Lower leg skin (tissue), 4 donors: ENCODE measurements around the gene VWA5A. TPM values are rescaled to one million over a fixed set of nuclear protein-coding genes. Genes with fewer than 3 reads are reported as not detected.

Experiments used
- DNase-seq, 2 donors: peaks; one replicate each; pipeline ENCODE4 v3.0.0-alpha.2; 2019; ENCODE audit warnings: low spot score in 2 of 2
- H3K4me3 ChIP-seq: fragments of 200-600 bp; sonication (generic); 2 replicates; pipeline ENCODE4 v1.5.1; 2017; ENCODE audit warnings: mild to moderate bottlenecking, low read depth; ENCODE audit not compliant: poor library complexity, severe bottlenecking
- POLR2A ChIP-seq, 2 donors: fragments of 450-650 bp; IDR thresholded peaks; one replicate each; pipeline ENCODE4 v1.6.1; 2016 to 2017; ENCODE audit warnings: antibody characterized with exemption in 2 of 2, mild to moderate bottlenecking in 1 of 2, moderate library complexity in 1 of 2
- WGBS, 2 donors: methylation state at CpG; one replicate each; pipeline ENCODE4 v1.1.5; 2018; 5-methylcytosine and 5-hydroxymethylcytosine counted together
- intact Hi-C: fragments of 100-400 bp; cut with DNase I; formaldehyde crosslinking; loops from one replicate; pipeline ENCODE4 v1.15.0; 2023; ENCODE audit warnings: low total_unique reads
- total RNA-seq, 4 donors: library from RNA; depleted of rRNA; stranded (reverse); fragments of >200 nt; gene quantifications; one replicate each; pipeline ENCODE4 v1.1.0, GENCODE V29; 2016
- TF ChIP-seq, protein P1 (sequence below), 3 donors: fragments of 450-650 bp; IDR thresholded peaks; one replicate each; pipeline ENCODE4 v1.5.1; 2016; ENCODE audit warnings: antibody characterized with exemption in 3 of 3, mild to moderate bottlenecking in 3 of 3, moderate library complexity in 2 of 3

Gene VWA5A
- total RNA-seq, 4 donors from 2014 or later = 16.4 to 27.4 (median 24.0) TPM

GRCh38 chr11:124172101-124172500 is 56.9 kb downstream of the VWA5A start:
- intact Hi-C loops = no loop called here
- H3K4me3 ChIP-seq = no peak overlapping the region

GRCh38 chr11:124172599-124172998 is 57.3 kb downstream of the VWA5A start:
- TF ChIP-seq, protein P1, sequence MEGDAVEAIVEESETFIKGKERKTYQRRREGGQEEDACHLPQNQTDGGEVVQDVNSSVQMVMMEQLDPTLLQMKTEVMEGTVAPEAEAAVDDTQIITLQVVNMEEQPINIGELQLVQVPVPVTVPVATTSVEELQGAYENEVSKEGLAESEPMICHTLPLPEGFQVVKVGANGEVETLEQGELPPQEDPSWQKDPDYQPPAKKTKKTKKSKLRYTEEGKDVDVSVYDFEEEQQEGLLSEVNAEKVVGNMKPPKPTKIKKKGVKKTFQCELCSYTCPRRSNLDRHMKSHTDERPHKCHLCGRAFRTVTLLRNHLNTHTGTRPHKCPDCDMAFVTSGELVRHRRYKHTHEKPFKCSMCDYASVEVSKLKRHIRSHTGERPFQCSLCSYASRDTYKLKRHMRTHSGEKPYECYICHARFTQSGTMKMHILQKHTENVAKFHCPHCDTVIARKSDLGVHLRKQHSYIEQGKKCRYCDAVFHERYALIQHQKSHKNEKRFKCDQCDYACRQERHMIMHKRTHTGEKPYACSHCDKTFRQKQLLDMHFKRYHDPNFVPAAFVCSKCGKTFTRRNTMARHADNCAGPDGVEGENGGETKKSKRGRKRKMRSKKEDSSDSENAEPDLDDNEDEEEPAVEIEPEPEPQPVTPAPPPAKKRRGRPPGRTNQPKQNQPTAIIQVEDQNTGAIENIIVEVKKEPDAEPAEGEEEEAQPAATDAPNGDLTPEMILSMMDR (IDR thresholded peaks at IDR 0.05) = no peak
- no peak for TF ChIP-seq POLR2A (IDR thresholded peaks at IDR 0.05)
- DNase-seq = no peak
- H3K4me3 ChIP-seq = no peak overlapping the region
- intact Hi-C loops = no loop called here
- 97 to 100% methylated on average over 1 of the region's 1 CpG for WGBS, 2 donors

More at GRCh38 chr11:124172101-124172500, 56.9 kb downstream of the VWA5A start:
- TF ChIP-seq, protein P1 (IDR thresholded peaks at IDR 0.05) = no peak
- no peak for TF ChIP-seq POLR2A (IDR thresholded peaks at IDR 0.05)
- WGBS, 2 donors = 80% methylated on average over 6 of the region's 6 CpGs
- DNase-seq = no peak

GRCh38 chr11:124174001-124174583 is 58.8 kb downstream of the VWA5A start:
- H3K4me3 ChIP-seq = no peak overlapping the region
- no peak for DNase-seq
- 41 to 44% methylated on average over 4 of the region's 4 CpGs for WGBS, 2 donors
- intact Hi-C loops = no loop called here
- TF ChIP-seq POLR2A (IDR thresholded peaks at IDR 0.05) = no peak
- TF ChIP-seq, protein P1 (IDR thresholded peaks at IDR 0.05) = no peak

DNA sequence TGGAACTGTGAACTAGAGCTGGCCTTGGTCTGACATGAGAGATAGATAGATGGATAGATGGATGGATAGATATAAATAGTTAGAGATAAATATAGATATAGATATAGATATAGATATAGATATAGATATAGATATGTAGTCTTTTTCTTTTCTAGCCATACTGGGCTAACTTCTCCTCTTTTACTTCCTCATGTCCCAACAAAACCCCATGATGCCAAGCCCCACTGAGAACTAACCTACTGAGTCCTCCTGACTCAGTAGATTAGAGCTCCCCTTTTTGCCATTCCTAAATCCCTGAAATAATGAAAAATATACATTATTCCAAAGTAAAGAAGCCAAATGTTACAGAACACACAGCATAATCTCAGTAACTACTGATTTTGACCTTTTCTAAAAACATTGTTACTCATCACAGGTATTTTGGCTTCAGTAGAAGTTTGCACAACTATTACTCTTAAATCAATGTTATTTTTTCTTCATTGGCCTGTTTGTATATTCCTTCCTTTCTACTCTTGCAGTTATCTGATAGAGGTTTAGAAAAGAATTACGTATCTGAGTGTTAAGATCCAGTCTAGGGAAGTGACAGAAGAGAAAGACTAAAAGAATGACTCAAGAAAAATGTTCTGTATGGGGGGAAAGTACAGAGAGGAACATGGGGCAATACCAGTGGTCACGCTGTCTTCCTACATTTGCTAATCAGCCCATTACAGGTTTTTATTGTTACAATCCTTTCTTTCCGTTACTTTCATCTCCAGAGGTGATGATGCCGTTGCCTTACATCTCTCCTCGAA is 61.9 kb downstream of the VWA5A start:
- no peak overlapping the region for H3K4me3 ChIP-seq
- no peak for TF ChIP-seq POLR2A (IDR thresholded peaks at IDR 0.05)
- TF ChIP-seq, protein P1 (IDR thresholded peaks at IDR 0.05) = no peak
- no peak for DNase-seq
- intact Hi-C loops = no loop called here
- 80 to 84% methylated on average over 5 of the region's 5 CpGs for WGBS, 2 donors

DNA sequence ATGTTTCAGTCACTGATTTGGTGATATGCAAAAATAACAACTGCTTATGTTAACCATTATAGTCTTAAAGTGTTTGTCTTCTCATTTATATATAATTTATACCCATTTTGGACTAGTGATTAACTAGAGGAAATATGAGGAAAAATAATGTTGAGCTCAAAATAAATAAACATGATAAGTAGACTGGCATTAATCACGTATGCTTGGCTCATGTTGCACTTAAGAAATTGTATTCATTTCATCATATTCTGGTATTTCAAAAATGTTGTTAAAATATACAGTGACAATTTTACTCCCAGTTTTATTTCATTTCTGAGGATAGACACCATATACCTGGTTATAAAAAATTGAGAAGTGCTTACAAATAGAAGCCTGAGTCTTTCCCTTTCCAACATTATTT is 64.1 kb downstream of the VWA5A start:
- intact Hi-C loops = no loop called here
- TF ChIP-seq, protein P1 (IDR thresholded peaks at IDR 0.05) = no peak
- TF ChIP-seq POLR2A (IDR thresholded peaks at IDR 0.05) = no peak
- WGBS, 2 donors = 67 to 69% methylated on average over 1 of the region's 1 CpG

More for the DNA sequence above, 64.1 kb downstream of the VWA5A start:
- no peak overlapping the region for H3K4me3 ChIP-seq
- no peak for DNase-seq
